GM12878 (cell line): ENCODE data around the gene MYG1. TPM values are rescaled to one million over a fixed set of nuclear protein-coding genes. Genes with fewer than 3 reads are reported as not detected.

Experiments
- ATAC-seq: fragments of 200-7000 bp; cut with Tn5 transposase; 3 replicates; pipeline ENCODE4 v1.9.1; 2020; ENCODE audit warnings: mild to moderate bottlenecking, moderate library complexity
- BruUV-seq: library from RNA; stranded (reverse); fragments of 400-500 nt; replicated peaks from 2 replicates; lab custom pipeline; 2021; lab: Mats Ljungman, UMichigan
- CTCF ChIA-PET: fragments of 300-600 bp; sonication (Branson Sonifier 250); formaldehyde crosslinking; extraction: SDS; loops from one replicate; lab custom pipeline; 2021; ENCODE audit warnings: inconsistent platforms; lab: Yijun Ruan, JAX
- POLR2A ChIA-PET: fragments of 350-600 bp; formaldehyde crosslinking; extraction: SDS; loops from one replicate; lab custom pipeline; 2021; ENCODE audit warnings: inconsistent platforms; lab: Charles Lee
- RAD21 ChIA-PET: fragments of 300-600 bp; sonication (Branson Sonifier 250); formaldehyde crosslinking; loops from one replicate; lab custom pipeline; 2023; ENCODE audit warnings: antibody characterized with exemption; ENCODE audit not compliant: unreplicated experiment; lab: Charles Lee
- SMC1A ChIA-PET: fragments of 300-600 bp; sonication (Branson Sonifier 250); formaldehyde crosslinking; loops from one replicate; lab custom pipeline; 2023; ENCODE audit not compliant: unreplicated experiment, uncharacterized antibody; lab: Charles Lee
- DNase-seq: peaks from one replicate; pipeline ENCODE4 v3.0.0-alpha.2; 2011; ENCODE audit warnings: low read depth, low spot score
- FAIRE-seq: peaks from 3 replicates; lab custom pipeline; 2011; peaks lifted over from hg19 to GRCh38; lab: Jason Lieb, UNC
- H2AFZ ChIP-seq: 2 replicates; pipeline ENCODE4 v1.6.0; 2011; ENCODE audit warnings: low read depth, low read length, control low read depth; ENCODE audit not compliant: control insufficient read depth
- H3K27ac ChIP-seq: 2 replicates; pipeline ENCODE4 v1.5.1; 2011; ENCODE audit warnings: control low read depth; ENCODE audit not compliant: control insufficient read depth, insufficient read depth
- H3K27me3 ChIP-seq, 2 experiments: replicated peaks in 1 of 2; 2 replicates each; pipeline versions ENCODE4 v1.6.0 to v1.6.1; 2011; ENCODE audit warnings: low read length in 1 of 2; ENCODE audit not compliant: control insufficient read depth in 2 of 2, insufficient read depth in 2 of 2
- H3K36me3 ChIP-seq, 2 experiments: 2 replicates each; pipeline ENCODE4 v1.5.1; 2011; ENCODE audit warnings: low read length in 1 of 2; ENCODE audit not compliant: control insufficient read depth in 2 of 2, insufficient read depth in 2 of 2
- H3K4me1 ChIP-seq: 2 replicates; pipeline ENCODE4 v1.6.1; 2011; ENCODE audit warnings: mild to moderate bottlenecking, low read length, moderate library complexity, mixed read lengths; ENCODE audit not compliant: control insufficient read depth, insufficient read depth
- H3K4me2 ChIP-seq: 2 replicates; pipeline ENCODE4 v1.6.0; 2011; ENCODE audit warnings: control low read depth; ENCODE audit not compliant: control insufficient read depth, insufficient read depth
- H3K4me3 ChIP-seq: fragments of 200-600 bp; sonication (generic); 2 replicates; pipeline ENCODE4 v1.5.1; 2016
- H3K79me2 ChIP-seq: 2 replicates; pipeline ENCODE4 v1.6.0; 2011; ENCODE audit warnings: low read length; ENCODE audit not compliant: control insufficient read depth, insufficient read depth
- H3K9ac ChIP-seq: 2 replicates; pipeline ENCODE4 v1.8.0; 2011; ENCODE audit warnings: low read length, control low read depth, mixed read lengths; ENCODE audit not compliant: control insufficient read depth, insufficient read depth
- H3K9me3 ChIP-seq: replicated peaks from 3 replicates; pipeline ENCODE4 v1.5.1; 2011; ENCODE audit warnings: mild to moderate bottlenecking, low read length; ENCODE audit not compliant: control insufficient read depth, insufficient read depth
- H4K20me1 ChIP-seq: 2 replicates; pipeline ENCODE4 v1.6.0; 2011; ENCODE audit not compliant: control insufficient read depth, insufficient read depth
- ATF7 ChIP-seq: fragments of 450-650 bp; IDR thresholded peaks from 2 replicates; pipeline ENCODE4 v1.6.1; 2016; ENCODE audit warnings: low read depth, mild to moderate bottlenecking
- BRCA1 ChIP-seq: IDR thresholded peaks from 2 replicates; pipeline ENCODE4 v1.6.1; 2011; ENCODE audit warnings: low read depth, low read length, improper control_type of control experiment
- CEBPB ChIP-seq, 2 experiments: fragments of 150-350 bp in 1 of 2; IDR thresholded peaks; 2 replicates each; pipeline ENCODE4 v1.6.1; 2012 to 2014; ENCODE audit warnings: low read depth in 2 of 2, low read length in 2 of 2, borderline replicate concordance in 1 of 2, inconsistent platforms in 1 of 2
- CHD1 ChIP-seq: IDR thresholded peaks from 2 replicates; pipeline ENCODE4 v1.6.1; 2012; ENCODE audit warnings: low read depth, low read length, improper control_type of control experiment
- EGR1 ChIP-seq, 2 experiments: IDR thresholded peaks; 1 replicate in 1 of 2; 2 replicates in 1 of 2; pipeline ENCODE4 v1.6.1; 2011 to 2012; ENCODE audit warnings: low read depth in 2 of 2, low read length in 2 of 2, borderline replicate concordance in 1 of 2, mild to moderate bottlenecking in 1 of 2, moderate library complexity in 1 of 2
- EZH2 ChIP-seq: IDR thresholded peaks from 2 replicates; pipeline ENCODE4 v1.6.1; 2012; ENCODE audit warnings: low read depth, mild to moderate bottlenecking, control low read depth, inconsistent platforms, low read length, borderline replicate concordance; ENCODE audit not compliant: control insufficient read depth
- KLF5 ChIP-seq: fragments of 450-650 bp; IDR thresholded peaks from 2 replicates; pipeline ENCODE4 v1.6.1; 2014; ENCODE audit warnings: mild to moderate bottlenecking; ENCODE audit not compliant: partially characterized antibody
- LARP7 ChIP-seq: fragments of 450-650 bp; IDR thresholded peaks from 2 replicates; pipeline ENCODE4 v1.6.1; 2017; ENCODE audit warnings: mild to moderate bottlenecking
- MTA3 ChIP-seq: IDR thresholded peaks from 2 replicates; pipeline ENCODE4 v1.6.1; 2012; ENCODE audit warnings: low read length, inconsistent platforms, borderline replicate concordance
- NFYB ChIP-seq: IDR thresholded peaks from 2 replicates; pipeline ENCODE4 v1.6.1; 2011; ENCODE audit warnings: low read depth, mild to moderate bottlenecking, low read length, improper control_type of control experiment, moderate library complexity; ENCODE audit not compliant: insufficient read depth
- PAX5 ChIP-seq: IDR thresholded peaks from 2 replicates; pipeline ENCODE4 v1.6.1; 2011; ENCODE audit warnings: low read depth, low read length, borderline replicate concordance
- PML ChIP-seq: IDR thresholded peaks from 2 replicates; pipeline ENCODE4 v1.6.1; 2012; ENCODE audit warnings: low read length, inconsistent platforms
- RELA ChIP-seq: fragments of 450-650 bp; IDR thresholded peaks from 2 replicates; pipeline ENCODE4 v1.8.0; 2014; ENCODE audit warnings: borderline replicate concordance; ENCODE audit not compliant: partially characterized antibody
- SIX5 ChIP-seq: IDR thresholded peaks from 2 replicates; pipeline ENCODE4 v1.6.1; 2011; ENCODE audit warnings: mild to moderate bottlenecking, low read depth, low read length, moderate library complexity; ENCODE audit not compliant: severe bottlenecking
- SUPT20H ChIP-seq: IDR thresholded peaks from 2 replicates; pipeline ENCODE4 v1.6.1; 2011; ENCODE audit warnings: low read depth, mild to moderate bottlenecking, low read length, moderate library complexity, borderline replicate concordance; ENCODE audit not compliant: control insufficient read depth
- WGBS: methylation state at CpG from one replicate; pipeline ENCODE4 v1.1.6; 2016; ENCODE audit warnings: low lambda C conversion rate; ENCODE audit not compliant: insufficient replicate concordance, insufficient coverage; ENCODE audit errors: missing lambda C conversion rate; 5-methylcytosine and 5-hydroxymethylcytosine counted together
- in situ Hi-C: fragments of 300-500 bp; cut with MboI; formaldehyde crosslinking; loops from 9 replicates; pipeline ENCODE4 v1.14.3; 2018; ENCODE audit warnings: mixed read lengths
- intact Hi-C: fragments of 100-400 bp; cut with micrococcal nuclease; formaldehyde crosslinking; loops from one replicate; pipeline ENCODE4 v1.14.2; 2022; ENCODE audit not compliant: unreplicated experiment
- polyA plus RNA-seq, 11 experiments: library from polyadenylated mRNA; depleted of rRNA in 4 of 11; unstranded in 6 of 11; stranded (reverse) in 5 of 11; fragments of >200 nt; fragmentation: Nextera tagmentation in 4 of 11; fragmentation: Illumina TruSeq in 1 of 11; extraction: Ambion mirVana in 4 of 11; extraction: Trizol in 1 of 11; gene quantifications; 1 replicate in 1 of 11; 2 replicates in 10 of 11; pipeline versions ENCODE4 v1.2.1 to v1.2.3, GENCODE V29; 2011 to 2016; ENCODE audit warnings: inconsistent platforms in 2 of 11, missing spikeins in 2 of 11, low read depth in 1 of 11
- total RNA-seq, 4 experiments: library from RNA; depleted of rRNA in 3 of 4; stranded (reverse); fragments of >200 nt in 3 of 4; fragmentation: Illumina TruSeq in 1 of 4; extraction: Trizol in 1 of 4; gene quantifications; 2 replicates each; pipeline versions ENCODE4 v1.2.1 to v1.2.3, GENCODE V29; 2013 to 2021
- TF ChIP-seq, protein P1 (sequence below): fragments of 450-650 bp; formaldehyde crosslinking; IDR thresholded peaks from 2 replicates; pipeline ENCODE4 v1.4.0; 2020; ENCODE audit warnings: mild to moderate bottlenecking, moderate library complexity
- TF ChIP-seq, protein P2 (sequence below), 3 experiments: IDR thresholded peaks in 2 of 3; conservative IDR thresholded peaks in 1 of 3; 2 replicates each; pipeline ENCODE4 v1.5.1; 2011; ENCODE audit warnings: low read depth in 3 of 3, low read length in 3 of 3, mild to moderate bottlenecking in 3 of 3, control low read depth in 2 of 3, moderate library complexity in 2 of 3, inconsistent platforms in 1 of 3, mixed read lengths in 1 of 3; ENCODE audit not compliant: control insufficient read depth in 2 of 3, insufficient read depth in 1 of 3; ENCODE audit errors: extremely low read depth in 1 of 3
- TF ChIP-seq, protein P3 (sequence below): fragments of 150-350 bp; IDR thresholded peaks from 2 replicates; pipeline ENCODE4 v1.6.1; 2014; ENCODE audit warnings: mild to moderate bottlenecking, low read depth, low read length

Gene MYG1
- total and polyA plus RNA-seq, 10 of the 15 experiments (the other 5 are each of a cell fraction or from before 2014, with no cell fraction given): 20.7 to 81.0 (median 49.4) TPM

DNA sequence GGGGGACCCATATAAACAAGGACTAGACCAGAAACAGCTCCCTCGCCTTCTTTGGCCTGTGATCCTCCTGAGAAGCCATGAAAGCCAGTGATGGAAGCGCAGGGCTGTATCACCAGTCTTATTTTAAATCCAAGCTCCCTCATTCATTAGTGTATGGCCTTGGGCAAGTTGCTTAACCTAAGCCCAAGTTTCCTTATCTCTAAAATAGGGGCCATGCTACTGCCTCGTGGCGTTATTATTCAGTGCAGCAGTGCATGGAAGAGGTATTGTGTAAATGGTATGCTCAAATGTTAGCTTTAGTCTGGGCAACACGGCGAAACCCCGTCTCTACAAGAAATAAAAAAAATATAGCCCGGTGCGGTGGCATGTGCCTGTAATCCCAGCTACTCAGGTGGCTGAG is 21.5 kb upstream of the MYG1 start:
- Histone ChIP-seq H3K27me3 (no peaks in the 10 kb centered on the region), H3K4me2 (no peak overlapping the region), H3K9ac (no peak overlapping the region), H3K4me3 (no peak overlapping the region), H3K36me3 (peaks cover 21 to 25% of the 10 kb centered on the region in 2 experiments), H3K79me2 (no peaks in the 10 kb centered on the region), H3K27ac (no peak overlapping the region), H3K9me3 (no peaks in the 10 kb centered on the region), H3K4me1 (no peaks in the 10 kb centered on the region), H4K20me1 (no peaks in the 10 kb centered on the region), H2AFZ (no peak overlapping the region)
- WGBS: 100% methylated on average over 9 of the region's 9 CpGs
- TF ChIP-seq KLF5: no peak
- no peak for TF ChIP-seq PML
- no peak for TF ChIP-seq LARP7
- TF ChIP-seq SIX5: no peak
- TF ChIP-seq, protein P1, sequence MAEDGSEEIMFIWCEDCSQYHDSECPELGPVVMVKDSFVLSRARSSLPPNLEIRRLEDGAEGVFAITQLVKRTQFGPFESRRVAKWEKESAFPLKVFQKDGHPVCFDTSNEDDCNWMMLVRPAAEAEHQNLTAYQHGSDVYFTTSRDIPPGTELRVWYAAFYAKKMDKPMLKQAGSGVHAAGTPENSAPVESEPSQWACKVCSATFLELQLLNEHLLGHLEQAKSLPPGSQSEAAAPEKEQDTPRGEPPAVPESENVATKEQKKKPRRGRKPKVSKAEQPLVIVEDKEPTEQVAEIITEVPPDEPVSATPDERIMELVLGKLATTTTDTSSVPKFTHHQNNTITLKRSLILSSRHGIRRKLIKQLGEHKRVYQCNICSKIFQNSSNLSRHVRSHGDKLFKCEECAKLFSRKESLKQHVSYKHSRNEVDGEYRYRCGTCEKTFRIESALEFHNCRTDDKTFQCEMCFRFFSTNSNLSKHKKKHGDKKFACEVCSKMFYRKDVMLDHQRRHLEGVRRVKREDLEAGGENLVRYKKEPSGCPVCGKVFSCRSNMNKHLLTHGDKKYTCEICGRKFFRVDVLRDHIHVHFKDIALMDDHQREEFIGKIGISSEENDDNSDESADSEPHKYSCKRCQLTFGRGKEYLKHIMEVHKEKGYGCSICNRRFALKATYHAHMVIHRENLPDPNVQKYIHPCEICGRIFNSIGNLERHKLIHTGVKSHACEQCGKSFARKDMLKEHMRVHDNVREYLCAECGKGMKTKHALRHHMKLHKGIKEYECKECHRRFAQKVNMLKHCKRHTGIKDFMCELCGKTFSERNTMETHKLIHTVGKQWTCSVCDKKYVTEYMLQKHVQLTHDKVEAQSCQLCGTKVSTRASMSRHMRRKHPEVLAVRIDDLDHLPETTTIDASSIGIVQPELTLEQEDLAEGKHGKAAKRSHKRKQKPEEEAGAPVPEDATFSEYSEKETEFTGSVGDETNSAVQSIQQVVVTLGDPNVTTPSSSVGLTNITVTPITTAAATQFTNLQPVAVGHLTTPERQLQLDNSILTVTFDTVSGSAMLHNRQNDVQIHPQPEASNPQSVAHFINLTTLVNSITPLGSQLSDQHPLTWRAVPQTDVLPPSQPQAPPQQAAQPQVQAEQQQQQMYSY (CRISPR knock-in tag): no peak
- TF ChIP-seq MTA3: no peak
- no peak for TF ChIP-seq BRCA1
- TF ChIP-seq PAX5: no peak
- TF ChIP-seq CHD1: no peak
- TF ChIP-seq RELA: no peak
- no peak for TF ChIP-seq EZH2
- TF ChIP-seq NFYB: no peak
- no peak for TF ChIP-seq ATF7
- no peak for TF ChIP-seq EGR1 (IDR thresholded peaks at IDR 0.05; ENCODE audit: borderline replicate concordance in 1 of 2, low read depth in 2 of 2, low read length in 2 of 2)
- TF ChIP-seq, protein P2, sequence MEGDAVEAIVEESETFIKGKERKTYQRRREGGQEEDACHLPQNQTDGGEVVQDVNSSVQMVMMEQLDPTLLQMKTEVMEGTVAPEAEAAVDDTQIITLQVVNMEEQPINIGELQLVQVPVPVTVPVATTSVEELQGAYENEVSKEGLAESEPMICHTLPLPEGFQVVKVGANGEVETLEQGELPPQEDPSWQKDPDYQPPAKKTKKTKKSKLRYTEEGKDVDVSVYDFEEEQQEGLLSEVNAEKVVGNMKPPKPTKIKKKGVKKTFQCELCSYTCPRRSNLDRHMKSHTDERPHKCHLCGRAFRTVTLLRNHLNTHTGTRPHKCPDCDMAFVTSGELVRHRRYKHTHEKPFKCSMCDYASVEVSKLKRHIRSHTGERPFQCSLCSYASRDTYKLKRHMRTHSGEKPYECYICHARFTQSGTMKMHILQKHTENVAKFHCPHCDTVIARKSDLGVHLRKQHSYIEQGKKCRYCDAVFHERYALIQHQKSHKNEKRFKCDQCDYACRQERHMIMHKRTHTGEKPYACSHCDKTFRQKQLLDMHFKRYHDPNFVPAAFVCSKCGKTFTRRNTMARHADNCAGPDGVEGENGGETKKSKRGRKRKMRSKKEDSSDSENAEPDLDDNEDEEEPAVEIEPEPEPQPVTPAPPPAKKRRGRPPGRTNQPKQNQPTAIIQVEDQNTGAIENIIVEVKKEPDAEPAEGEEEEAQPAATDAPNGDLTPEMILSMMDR (IDR thresholded peaks at IDR 0.05 in 2 of 3, conservative IDR thresholded peaks at IDR 0.05 in 1 of 3; ENCODE audit: control insufficient read depth in 2 of 3, extremely low read depth in 1 of 3, insufficient read depth in 1 of 3, low read depth in 3 of 3, low read length in 3 of 3): no peak
- TF ChIP-seq CEBPB (IDR thresholded peaks at IDR 0.05; ENCODE audit: borderline replicate concordance in 1 of 2, low read depth in 2 of 2, low read length in 2 of 2): no peak
- no peak for TF ChIP-seq SUPT20H
- TF ChIP-seq, protein P3, sequence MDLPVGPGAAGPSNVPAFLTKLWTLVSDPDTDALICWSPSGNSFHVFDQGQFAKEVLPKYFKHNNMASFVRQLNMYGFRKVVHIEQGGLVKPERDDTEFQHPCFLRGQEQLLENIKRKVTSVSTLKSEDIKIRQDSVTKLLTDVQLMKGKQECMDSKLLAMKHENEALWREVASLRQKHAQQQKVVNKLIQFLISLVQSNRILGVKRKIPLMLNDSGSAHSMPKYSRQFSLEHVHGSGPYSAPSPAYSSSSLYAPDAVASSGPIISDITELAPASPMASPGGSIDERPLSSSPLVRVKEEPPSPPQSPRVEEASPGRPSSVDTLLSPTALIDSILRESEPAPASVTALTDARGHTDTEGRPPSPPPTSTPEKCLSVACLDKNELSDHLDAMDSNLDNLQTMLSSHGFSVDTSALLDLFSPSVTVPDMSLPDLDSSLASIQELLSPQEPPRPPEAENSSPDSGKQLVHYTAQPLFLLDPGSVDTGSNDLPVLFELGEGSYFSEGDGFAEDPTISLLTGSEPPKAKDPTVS: no peak
- in situ Hi-C loops (no loop called here), intact Hi-C loops (no loop called here)
- CTCF ChIA-PET: interaction anchor here (0.6 to 3.5 kb wide), 7 partner anchors 9 to 119 kb away, joined by 3 to 17 read pairs (median 4); no protein-coding TSS in a partner anchor
- RAD21 ChIA-PET: interaction anchor here (1.1 kb wide), 1 partner anchor 118 kb away, joined by 3 read pairs; no protein-coding TSS in a partner anchor
- SMC1A ChIA-PET: interaction anchor here (0.6 to 2.2 kb wide), 6 partner anchors 9 to 147 kb away, joined by 3 to 6 read pairs (median 4); partner anchors contain the start of gene MYG1
- no peak for ATAC-seq
- POLR2A ChIA-PET: no interaction called here
- BruUV-seq: no TSS peak
- FAIRE-seq: no peak
- no peak for DNase-seq
